GM12891 (cell line): ENCODE measurements around the gene LYSMD2.

Source experiments
- DNase-seq: peaks from one replicate; pipeline ENCODE4 v3.0.0; 2011; ENCODE audit warnings: low spot score; ENCODE audit not compliant: insufficient read length
- FAIRE-seq: peaks from 2 replicates; lab custom pipeline; 2011; peaks lifted over from hg19 to GRCh38; lab: Jason Lieb, UNC
- PAX5 ChIP-seq: IDR thresholded peaks from 2 replicates; pipeline ENCODE4 v1.6.1; 2011; ENCODE audit warnings: low read length, moderate library complexity, mild to moderate bottlenecking; ENCODE audit not compliant: insufficient read depth, severe bottlenecking
- POLR2A ChIP-seq: IDR thresholded peaks from 2 replicates; pipeline ENCODE4 v1.6.1; 2011; ENCODE audit warnings: low read depth, low read length, control low read depth
- POLR2AphosphoS5 ChIP-seq: IDR thresholded peaks from 2 replicates; pipeline ENCODE4 v1.6.1; 2011; ENCODE audit warnings: low read depth, low read length, control low read depth
- POU2F2 ChIP-seq: IDR thresholded peaks from 2 replicates; pipeline ENCODE4 v1.6.1; 2011; ENCODE audit warnings: low read depth, mild to moderate bottlenecking, control low read depth, low read length, moderate library complexity
- SPI1 ChIP-seq: IDR thresholded peaks from 2 replicates; pipeline ENCODE4 v1.6.1; 2011; ENCODE audit warnings: low read depth, low read length, control low read depth
- TAF1 ChIP-seq: IDR thresholded peaks from 2 replicates; pipeline ENCODE4 v1.6.1; 2011; ENCODE audit warnings: low read depth, low read length, control low read depth

LYSMD2 gene

DNA sequence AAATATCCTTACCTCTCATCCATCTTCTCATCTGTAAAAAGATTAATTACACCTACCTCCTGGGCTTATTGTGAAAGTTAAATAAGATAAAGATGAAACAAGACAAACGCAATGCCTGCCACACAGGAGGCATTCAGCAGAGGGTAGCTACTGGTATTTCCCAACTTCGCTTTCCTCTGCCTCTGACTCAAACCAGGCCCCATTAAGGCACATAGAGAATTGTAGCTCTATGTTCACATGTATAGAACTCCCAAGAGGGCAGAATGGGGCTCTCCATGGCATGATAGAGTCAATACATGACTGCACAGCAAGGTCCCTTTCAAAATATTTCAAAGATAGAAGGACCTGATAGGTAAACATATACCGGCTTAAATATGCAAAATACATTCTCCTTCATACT lies 1.4 kb downstream of the LYSMD2 start:
- TF ChIP-seq TAF1 (no peak), POLR2AphosphoS5 (no peak), POU2F2 (no peak), PAX5 (no peak), POLR2A (no peak), SPI1 (no peak)
- DNase-seq: no peak
- peak; percentile 81 for FAIRE-seq

DNA sequence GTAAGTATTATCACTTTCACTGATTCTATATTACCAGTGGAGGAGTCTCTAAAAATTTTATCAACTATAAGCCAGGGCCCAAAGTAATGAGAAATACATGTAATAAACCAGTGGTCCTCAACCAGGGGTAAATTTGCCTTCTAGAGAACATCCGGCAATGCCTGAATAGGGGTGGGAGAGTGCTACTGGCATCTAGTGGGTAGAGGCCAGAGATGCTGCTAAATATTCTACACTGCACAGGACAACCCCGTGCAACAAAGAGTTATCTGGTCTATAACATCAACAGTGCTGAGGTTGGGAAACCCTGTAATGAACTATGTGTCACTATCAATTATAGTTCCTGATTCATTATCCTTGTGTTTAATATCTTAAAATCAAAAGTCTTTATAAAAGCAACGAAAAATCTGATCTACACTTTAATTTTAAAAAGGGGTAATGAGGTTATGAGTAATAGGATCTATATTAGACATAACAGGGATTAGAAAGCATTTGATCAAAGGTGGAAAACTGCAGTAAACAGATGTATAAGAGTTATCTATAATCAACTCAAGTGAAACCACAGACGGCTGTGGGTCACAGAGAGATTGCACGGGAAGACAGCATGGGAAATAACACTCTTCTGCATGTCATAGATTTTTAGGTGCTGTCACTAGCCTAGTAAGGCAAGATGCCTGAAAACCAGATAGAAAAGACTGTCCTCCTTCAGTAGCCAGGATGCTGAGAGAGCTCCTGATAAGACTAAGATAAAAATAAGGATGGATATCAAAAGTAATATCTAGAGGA lies 2.0 kb downstream of the LYSMD2 start:
- no peak for TF ChIP-seq PAX5
- no peak for TF ChIP-seq TAF1
- no peak for TF ChIP-seq SPI1
- no peak for TF ChIP-seq POLR2A
- no peak for TF ChIP-seq POU2F2
- no peak for TF ChIP-seq POLR2AphosphoS5
- DNase-seq (no peak), FAIRE-seq (no peak)

DNA sequence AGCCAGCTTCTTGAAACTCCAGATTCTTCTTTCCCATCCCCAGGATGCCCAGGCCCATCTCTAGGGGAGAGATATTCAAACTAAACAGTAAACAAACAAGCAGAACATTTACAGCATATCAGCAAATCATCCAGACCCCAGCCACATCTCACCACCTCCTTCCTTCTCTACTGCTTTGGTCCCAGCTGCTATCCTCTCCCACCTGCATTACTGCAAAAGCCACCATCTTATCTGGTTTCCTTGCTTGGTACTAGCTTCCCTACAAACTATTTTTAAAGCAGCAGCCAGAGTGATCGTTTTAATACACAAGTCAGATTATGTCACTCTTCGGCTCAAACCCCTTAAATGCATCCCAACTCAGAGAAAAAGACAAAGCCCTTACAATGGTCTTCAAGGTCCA lies 4.8 kb downstream of the LYSMD2 start:
- DNase-seq (no peak), FAIRE-seq (no peak)
- TF ChIP-seq SPI1 (no peak), POU2F2 (no peak), POLR2A (no peak), TAF1 (no peak), PAX5 (no peak), POLR2AphosphoS5 (no peak)

DNA sequence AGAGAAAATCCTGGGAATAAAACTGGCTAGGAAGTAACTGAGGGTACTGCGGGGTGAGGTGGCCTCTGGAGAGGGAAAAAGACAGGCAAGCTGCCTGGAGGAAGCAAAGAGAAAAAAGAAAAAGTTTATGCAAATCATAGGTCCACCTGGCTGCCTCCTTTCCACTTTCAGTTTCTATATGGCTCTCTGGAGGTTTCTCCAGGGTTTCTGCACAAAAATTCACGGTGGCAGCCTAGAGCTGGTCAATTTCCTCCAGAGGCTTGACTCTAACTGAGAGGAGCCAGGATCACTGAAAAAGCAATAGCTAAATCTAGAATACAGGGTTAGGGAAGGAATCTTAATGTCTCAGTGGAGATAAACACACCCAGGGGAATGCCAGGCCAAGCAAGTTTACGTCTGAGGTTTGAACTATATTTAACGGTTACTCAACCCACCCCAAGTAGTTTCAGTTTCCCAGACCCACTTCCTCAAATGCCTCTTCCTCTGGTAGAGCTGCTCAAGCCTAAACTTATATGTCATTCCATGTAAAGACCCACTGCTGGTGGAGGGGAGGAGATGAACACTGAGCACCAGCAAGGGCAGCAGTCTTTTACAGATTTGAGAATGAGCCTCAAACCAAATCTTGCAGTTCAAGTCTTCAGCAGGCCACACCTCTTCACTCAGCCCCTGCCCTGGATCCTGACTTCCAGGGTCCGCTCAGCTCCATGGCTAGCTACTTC lies 5.7 kb downstream of the LYSMD2 start:
- TF ChIP-seq TAF1 (peak; percentile 19; the same call in 1 of the 2 replicates), SPI1 (peak; percentile 100), PAX5 (no peak), POLR2A (peak; percentile 38; the same call in 1 of the 2 replicates), POU2F2 (peak; percentile 97), POLR2AphosphoS5 (peak; percentile 49; the same call in 1 of the 2 replicates)
- DNase-seq (peak; percentile 17), FAIRE-seq (peak; percentile 77)

DNA sequence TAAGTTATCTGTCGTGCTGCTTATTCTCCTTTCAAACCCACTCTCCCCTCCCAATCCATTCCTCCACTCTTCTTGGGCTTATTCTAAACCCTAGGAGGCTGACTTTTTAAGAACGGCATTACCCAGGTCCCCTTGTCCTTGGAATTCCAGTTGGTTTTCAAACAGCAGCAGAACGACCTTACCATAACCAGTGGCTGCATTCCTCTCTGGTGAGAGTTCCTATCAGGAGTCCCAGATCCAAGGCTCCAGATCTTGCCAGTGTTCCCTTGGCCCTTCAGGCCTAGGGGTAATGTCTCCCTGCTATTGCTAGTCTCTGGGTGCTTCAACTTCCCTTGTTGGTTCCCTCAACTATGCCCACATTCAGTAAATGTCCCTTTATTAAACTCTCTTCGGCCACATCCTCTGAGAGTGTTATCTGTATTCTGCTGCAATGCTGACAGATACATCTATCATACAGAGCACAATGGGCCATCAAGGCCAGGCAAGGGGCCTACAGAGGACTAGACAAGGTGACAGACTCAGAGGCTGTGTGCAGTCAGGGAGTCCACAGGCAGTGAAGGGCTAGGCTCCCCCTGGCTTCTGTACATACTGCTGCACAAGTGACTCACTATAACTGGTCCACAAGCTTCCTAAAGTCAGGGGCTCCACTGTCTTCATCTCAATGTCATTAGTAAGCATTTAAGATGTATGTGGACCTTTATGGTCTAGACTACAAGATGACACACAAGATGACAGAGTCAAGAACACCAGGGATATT lies 10.1 kb downstream of the LYSMD2 start:
- FAIRE-seq: peak; percentile 70
- no peak for TF ChIP-seq POU2F2
- no peak for TF ChIP-seq SPI1
- TF ChIP-seq TAF1: no peak
- no peak; the same call in 1 of the 2 replicates for TF ChIP-seq POLR2AphosphoS5
- no peak for TF ChIP-seq PAX5
- TF ChIP-seq POLR2A: no peak
- no peak for DNase-seq

DNA sequence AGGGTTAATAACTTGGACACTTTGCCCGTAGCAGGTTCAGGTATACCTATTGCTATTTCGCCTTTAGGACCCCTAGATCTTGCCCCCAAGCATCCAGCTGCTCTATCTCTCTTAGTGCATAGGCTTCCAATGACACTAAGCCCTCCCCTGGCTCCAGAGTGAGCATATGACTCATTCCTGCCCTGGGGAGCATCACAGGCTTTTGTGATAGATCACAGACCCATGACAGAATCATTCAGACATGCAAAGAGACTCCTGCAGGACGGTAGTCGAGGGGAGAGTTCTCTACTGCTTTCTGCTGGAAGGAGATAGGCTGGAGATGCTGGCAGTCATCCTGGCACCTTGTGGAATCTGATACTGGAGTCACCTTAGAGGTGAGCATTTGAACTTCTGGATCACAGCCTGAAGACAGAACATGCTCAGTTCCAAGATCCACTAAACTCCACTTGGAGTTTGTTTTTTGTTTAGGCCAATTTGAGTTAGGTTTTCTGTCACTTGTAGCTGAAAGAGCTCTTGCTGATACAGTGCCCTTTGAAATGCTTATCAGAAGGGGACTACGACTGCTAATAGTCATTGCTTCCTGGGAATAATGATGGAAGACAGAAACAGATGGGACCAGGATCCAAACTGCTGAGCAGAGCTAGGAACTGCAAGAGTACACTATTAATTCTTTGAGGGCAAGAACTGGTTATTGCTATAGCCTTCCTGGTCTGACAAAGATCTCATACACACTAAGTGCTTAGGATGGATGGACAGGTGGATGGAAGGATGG lies 11.0 kb downstream of the LYSMD2 start:
- no peak for DNase-seq
- peak; percentile 80 for FAIRE-seq
- TF ChIP-seq POU2F2 (peak; percentile 50; the same call in 1 of the 2 replicates), SPI1 (no peak), PAX5 (no peak), TAF1 (no peak)

DNA sequence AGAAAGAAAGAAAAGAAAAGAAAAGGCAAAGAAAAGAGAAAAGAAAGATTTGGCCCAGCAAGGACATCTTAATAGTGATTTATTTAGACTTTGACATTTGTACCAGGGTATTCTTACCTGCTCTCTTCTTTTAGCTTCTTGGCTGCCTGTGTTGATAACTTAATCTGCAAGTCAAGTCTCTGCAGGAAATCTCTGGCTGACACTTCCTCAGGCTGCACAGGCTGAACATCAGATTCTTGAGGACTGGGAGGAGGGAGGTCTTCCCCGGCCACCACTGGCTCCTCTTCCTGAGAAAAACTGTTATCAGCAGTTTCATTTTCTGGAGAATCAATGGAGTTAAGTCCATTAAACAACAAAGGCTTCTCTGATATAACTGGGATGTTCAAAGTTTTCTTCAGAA lies 12.8 kb downstream of the LYSMD2 start:
- FAIRE-seq (no peak), DNase-seq (no peak)
- TF ChIP-seq SPI1 (no peak), PAX5 (no peak), TAF1 (no peak), POLR2A (no peak)

DNA sequence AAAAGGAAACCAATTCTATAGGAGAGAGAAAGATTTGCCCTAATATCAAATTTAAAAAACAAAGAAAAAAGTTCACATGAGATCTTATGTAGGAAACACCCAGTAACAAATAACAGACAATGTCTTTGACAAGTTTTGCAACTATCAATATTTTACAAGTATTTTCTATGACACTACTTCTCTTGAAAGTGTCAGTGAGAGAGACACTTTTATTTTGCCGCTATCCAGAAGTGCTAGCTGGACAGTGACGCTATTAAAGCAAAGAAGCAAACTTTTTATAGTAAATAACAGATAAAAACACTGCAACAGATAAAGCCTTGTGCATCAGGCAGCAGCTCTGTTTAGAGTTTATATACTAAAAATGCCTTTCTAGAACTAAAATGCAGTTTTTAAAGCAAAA lies 13.3 kb downstream of the LYSMD2 start:
- no peak for TF ChIP-seq SPI1
- no peak for TF ChIP-seq TAF1
- TF ChIP-seq POU2F2: no peak
- TF ChIP-seq POLR2A: no peak
- TF ChIP-seq POLR2AphosphoS5: no peak
- TF ChIP-seq PAX5: no peak
- FAIRE-seq (no peak), DNase-seq (no peak)
